K562 (cell line): ENCODE data around the gene PLAAT5. TPM values are rescaled to one million over a fixed set of nuclear protein-coding genes. Genes with fewer than 3 reads are reported as not detected.

ENCODE experiments used
- CTBP1 ChIP-seq: fragments of 450-650 bp; IDR thresholded peaks from 2 replicates; pipeline ENCODE4 v1.6.1; 2016; ENCODE audit warnings: borderline replicate concordance
- E2F8 ChIP-seq: fragments of 450-650 bp; IDR thresholded peaks from 2 replicates; pipeline ENCODE4 v1.7.1; 2018; ENCODE audit warnings: mild to moderate bottlenecking, low read depth; ENCODE audit not compliant: partially characterized antibody
- E4F1 ChIP-seq: fragments of 250-450 bp; sonication (Bioruptor Pico); IDR thresholded peaks from 2 replicates; pipeline ENCODE4 v1.5.0; 2021; ENCODE audit warnings: mild to moderate bottlenecking, borderline replicate concordance
- ETV6 ChIP-seq, 3 experiments: fragments of 150-350 bp in 1 of 3; sonication (generic) in 1 of 3; formaldehyde crosslinking in 1 of 3; IDR thresholded peaks; 2 replicates each; pipeline versions ENCODE4 v1.6.1 to v1.8.0; 2014 to 2022; ENCODE audit warnings: borderline replicate concordance in 2 of 3, low read depth in 2 of 3, antibody characterized with exemption in 1 of 3, low read length in 1 of 3, mild to moderate bottlenecking in 1 of 3, missing genetic modification reagents in 1 of 3
- JUNB ChIP-seq: fragments of 450-650 bp; formaldehyde crosslinking; conservative IDR thresholded peaks from 2 replicates; pipeline ENCODE4 v1.4.0; 2020; ENCODE audit warnings: mild to moderate bottlenecking
- KLF10 ChIP-seq: fragments of 250-450 bp; sonication (Bioruptor Pico); IDR thresholded peaks from 2 replicates; pipeline ENCODE4 v1.6.1; 2021; ENCODE audit warnings: matching md5 sums
- MYC ChIP-seq, 2 experiments: fragments of 250-450 bp in 1 of 2; sonication (Bioruptor Pico) in 1 of 2; IDR thresholded peaks; 2 replicates each; pipeline versions ENCODE4 v1.5.1 to v1.6.1; 2012 to 2021; ENCODE audit warnings: low read depth in 2 of 2, borderline replicate concordance in 1 of 2, improper control_type of control experiment in 1 of 2, low read length in 1 of 2, mild to moderate bottlenecking in 1 of 2, moderate library complexity in 1 of 2
- NR1H2 ChIP-seq: sonication (generic); formaldehyde crosslinking; IDR thresholded peaks from 2 replicates; pipeline ENCODE4 v1.4.0; 2020; ENCODE audit warnings: mild to moderate bottlenecking, missing genetic modification reagents
- NR2C1 ChIP-seq, 2 experiments: fragments of 450-650 bp; IDR thresholded peaks; 2 replicates each; pipeline ENCODE4 v1.6.1; 2017; ENCODE audit warnings: mild to moderate bottlenecking in 2 of 2, antibody characterized with exemption in 1 of 2, inconsistent platforms in 1 of 2, missing compliant biosample characterization in 1 of 2, missing genetic modification characterization in 1 of 2
- RFX7 ChIP-seq: fragments of 250-450 bp; sonication (Bioruptor Pico); IDR thresholded peaks from 2 replicates; pipeline ENCODE4 v1.5.1; 2021; ENCODE audit warnings: mild to moderate bottlenecking
- RNF2 ChIP-seq: sonication (generic); IDR thresholded peaks from 2 replicates; pipeline ENCODE4 v1.6.1; 2016
- ZBTB1 ChIP-seq: sonication (generic); formaldehyde crosslinking; IDR thresholded peaks from 2 replicates; pipeline ENCODE4 v1.8.1; 2023; ENCODE audit warnings: missing genetic modification reagents, low read depth, mild to moderate bottlenecking, borderline replicate concordance
- ZBTB17 ChIP-seq: fragments of 450-650 bp; formaldehyde crosslinking; IDR thresholded peaks from 2 replicates; pipeline ENCODE4 v1.4.0; 2020; ENCODE audit warnings: mild to moderate bottlenecking
- ZBTB2 ChIP-seq: fragments of 450-650 bp; IDR thresholded peaks from 2 replicates; pipeline ENCODE4 v1.6.1; 2016; ENCODE audit warnings: antibody characterized with exemption
- ZFX ChIP-seq: sonication (generic); formaldehyde crosslinking; IDR thresholded peaks from 2 replicates; pipeline ENCODE4 v1.8.0; 2022; ENCODE audit warnings: mild to moderate bottlenecking, missing genetic modification reagents, moderate library complexity
- ZNF395 ChIP-seq: fragments of 200-800 bp; sonication (Bioruptor generic); IDR thresholded peaks from 2 replicates; pipeline ENCODE4 v1.6.1; 2017; ENCODE audit warnings: missing genetic modification characterization, missing compliant biosample characterization
- ZNF551 ChIP-seq: fragments of 250-450 bp; sonication (Bioruptor Pico); IDR thresholded peaks from 2 replicates; pipeline ENCODE4 v1.5.0; 2021; ENCODE audit warnings: mild to moderate bottlenecking, moderate library complexity
- ZNF717 ChIP-seq: fragments of 250-450 bp; sonication (Bioruptor Pico); IDR thresholded peaks from 2 replicates; pipeline ENCODE4 v1.5.0; 2021
- ZNF785 ChIP-seq: fragments of 250-450 bp; sonication (Bioruptor Pico); IDR thresholded peaks from 2 replicates; pipeline ENCODE4 v1.4.0; 2020; ENCODE audit warnings: mild to moderate bottlenecking
- polyA plus RNA-seq, 8 experiments: library from polyadenylated mRNA; depleted of rRNA in 4 of 8; stranded (reverse) in 5 of 8; unstranded in 3 of 8; fragments of >200 nt; fragmentation: Nextera tagmentation in 2 of 8; fragmentation: Illumina TruSeq in 1 of 8; extraction: Ambion mirVana in 2 of 8; extraction: Trizol in 1 of 8; gene quantifications; 2 replicates each; pipeline versions ENCODE4 v1.2.1 to v1.2.3, GENCODE V29; 2011 to 2014; ENCODE audit warnings: inconsistent platforms in 1 of 8, missing spikeins in 1 of 8
- total RNA-seq, 7 experiments: library from RNA; depleted of rRNA in 6 of 7; stranded (reverse); fragments of >200 nt in 6 of 7; fragmentation: Illumina TruSeq in 2 of 7; extraction: Trizol in 2 of 7; gene quantifications; 2 replicates each; pipeline versions ENCODE4 v1.2.1 to v1.2.3, GENCODE V29; 2011 to 2021; ENCODE audit warnings: low replicate concordance in 1 of 7

The PLAAT5 gene
- total and polyA plus RNA-seq, 9 of the 15 experiments (the other 6 are each of a cell fraction or from before 2014, with no cell fraction given) = not detected

- TF ChIP-seq ZNF717 (CRISPR knock-in tag) = no peak
- no peak for TF ChIP-seq ZBTB2
- no peak for TF ChIP-seq ZBTB1
- TF ChIP-seq ZNF785 (CRISPR knock-in tag) = no peak
- TF ChIP-seq MYC (IDR thresholded peaks at IDR 0.05; ENCODE audit: low read depth, low read length) = peak; percentile 67; the same call in 1 of the 2 replicates
- TF ChIP-seq MYC (CRISPR knock-in tag; IDR thresholded peaks at IDR 0.05; ENCODE audit: borderline replicate concordance, low read depth) = no peak
- no peak for TF ChIP-seq RFX7 (CRISPR knock-in tag)
- TF ChIP-seq ZBTB17 (CRISPR knock-in tag) = 0 out of 2 replicates have a peak, but pooled peaks have one; percentile 23
- no peak for TF ChIP-seq E2F8
- peak; percentile 22; the same call in 1 of the 2 replicates for TF ChIP-seq ZFX
- TF ChIP-seq JUNB (CRISPR knock-in tag) = no peak
- peak; percentile 56; the same call in 1 of the 2 replicates for TF ChIP-seq CTBP1
- no peak for TF ChIP-seq NR2C1 (IDR thresholded peaks at IDR 0.05)
- no peak for TF ChIP-seq NR2C1 (tag; IDR thresholded peaks at IDR 0.05)
- no peak for TF ChIP-seq NR1H2
- TF ChIP-seq RNF2 = peak; percentile 74; the same call in 1 of the 2 replicates
- no peak for TF ChIP-seq ZNF551 (CRISPR knock-in tag)
- TF ChIP-seq ETV6 (IDR thresholded peaks at IDR 0.05; ENCODE audit: borderline replicate concordance in 1 of 2, low read depth in 2 of 2, low read length in 1 of 2) = no peak
- no peak for TF ChIP-seq ETV6 (CRISPR knock-in tag; IDR thresholded peaks at IDR 0.05; ENCODE audit: borderline replicate concordance)
- TF ChIP-seq KLF10 (CRISPR knock-in tag) = no peak
- peak; percentile 24; the same call in 1 of the 2 replicates for TF ChIP-seq ZNF395 (CRISPR knock-in tag)
- TF ChIP-seq E4F1 (CRISPR knock-in tag) = no peak
Observed at GRCh38 chr11:63505857-63506528, 15.0 kb upstream of the PLAAT5 start, which contains the start of gene LGALS12 (continued).
